Neuron (in vitro differentiated cells): ENCODE data around the gene ASB9.
"Not testable (repeated sequence)": the region's sequence is repeated elsewhere in the genome, so short reads cannot be mapped to it uniquely, and the experiment has no call there.

Source experiments
- H2AFZ ChIP-seq: one replicate; pipeline ENCODE4 v1.6.1; 2013; ENCODE audit warnings: low read depth, mild to moderate bottlenecking, inconsistent platforms, low read length, moderate library complexity
- H3K27me3 ChIP-seq: one replicate; pipeline ENCODE4 v1.6.1; 2013; ENCODE audit warnings: low read length; ENCODE audit not compliant: insufficient read depth
- H3K36me3 ChIP-seq: one replicate; pipeline ENCODE4 v1.6.1; 2013; ENCODE audit warnings: low read length; ENCODE audit not compliant: insufficient read depth
- H3K4me1 ChIP-seq: one replicate; pipeline ENCODE4 v1.6.1; 2013; ENCODE audit warnings: low read length; ENCODE audit not compliant: insufficient read depth
- H3K4me3 ChIP-seq: 2 replicates; pipeline ENCODE4 v1.5.1; 2013; ENCODE audit warnings: mild to moderate bottlenecking, low read length, moderate library complexity
- H3K9me3 ChIP-seq: one replicate; pipeline ENCODE4 v1.6.1; 2013; ENCODE audit warnings: low read length

ASB9 gene

GRCh38 chrX:15269618-15270521, at the start of gene ASB9:
Gene ASB9, minus strand, starts transcription at chrX:15270083. Its CDS starts 209 bp downstream, at chrX:15269874.
- peaks cover 5% of the 10 kb centered on the region for H3K27me3 ChIP-seq
- H3K36me3 ChIP-seq, result no peaks in the 10 kb centered on the region
- H2AFZ ChIP-seq, result no peak within 1 kb of the TSS
- H3K4me3 ChIP-seq, result no peak within 1 kb of the TSS
- peaks cover 2% of the 10 kb centered on the region for H3K9me3 ChIP-seq
- H3K4me1 ChIP-seq, result no peaks in the 10 kb centered on the region

GRCh38 chrX:15319075-15319474, 49.2 kb upstream of the ASB9 start:
- no peak overlapping the region for H3K4me3 ChIP-seq
- H3K4me1 ChIP-seq, result no peaks in the 10 kb centered on the region
- peaks cover 7% of the 10 kb centered on the region for H3K36me3 ChIP-seq
- no peaks in the 10 kb centered on the region for H3K9me3 ChIP-seq
- H3K27me3 ChIP-seq, result peaks cover 2% of the 10 kb centered on the region
- H2AFZ ChIP-seq, result no peak overlapping the region

DNA sequence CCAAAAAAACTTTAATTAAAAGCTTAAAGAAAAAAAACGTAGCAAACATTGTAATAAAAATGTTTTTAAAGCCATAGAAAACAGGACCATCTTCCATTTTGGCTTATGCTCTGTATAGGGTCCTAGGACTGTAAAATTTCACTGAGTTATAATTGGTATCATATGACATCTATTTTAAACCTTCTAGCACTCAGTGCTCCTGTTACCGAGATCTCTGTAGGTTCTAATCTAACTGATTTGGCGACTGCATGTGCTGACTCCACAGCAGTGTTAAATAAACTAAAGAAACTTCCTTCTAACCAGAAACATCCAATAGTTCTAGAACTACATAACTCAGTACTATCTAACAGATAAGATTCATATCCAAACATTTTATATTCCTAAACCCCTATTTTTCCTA, 45.6 kb upstream of the ASB9 start, which contains the start of gene ASB11:
ASB11 (minus strand) TSS at position 132 of the 400 bp plus-strand sequence; CDS start at position 97, 35 bp downstream.
- H2AFZ ChIP-seq, result no peak within 1 kb of the TSS
- H3K27me3 ChIP-seq, result no peaks in the 10 kb centered on the region
- H3K4me1 ChIP-seq, result no peaks in the 10 kb centered on the region
- H3K4me3 ChIP-seq, result no peak within 1 kb of the TSS
- H3K9me3 ChIP-seq, result no peaks in the 10 kb centered on the region
- H3K36me3 ChIP-seq, result no peaks in the 10 kb centered on the region

GRCh38 chrX:15314472-15314871, 44.6 kb upstream of the ASB9 start:
- Histone ChIP-seq H3K9me3 (no peaks in the 10 kb centered on the region), H3K4me3 (no peak overlapping the region), H2AFZ (no peak overlapping the region), H3K27me3 (no peaks in the 10 kb centered on the region), H3K4me1 (no peaks in the 10 kb centered on the region), H3K36me3 (no peaks in the 10 kb centered on the region)

- H2AFZ ChIP-seq, result no peak overlapping the region
- H3K36me3 ChIP-seq, result no peaks in the 10 kb centered on the region
- H3K4me1 ChIP-seq, result no peaks in the 10 kb centered on the region
Measured at GRCh38 chrX:15311119-15311518, 41.2 kb upstream of the ASB9 start.

DNA sequence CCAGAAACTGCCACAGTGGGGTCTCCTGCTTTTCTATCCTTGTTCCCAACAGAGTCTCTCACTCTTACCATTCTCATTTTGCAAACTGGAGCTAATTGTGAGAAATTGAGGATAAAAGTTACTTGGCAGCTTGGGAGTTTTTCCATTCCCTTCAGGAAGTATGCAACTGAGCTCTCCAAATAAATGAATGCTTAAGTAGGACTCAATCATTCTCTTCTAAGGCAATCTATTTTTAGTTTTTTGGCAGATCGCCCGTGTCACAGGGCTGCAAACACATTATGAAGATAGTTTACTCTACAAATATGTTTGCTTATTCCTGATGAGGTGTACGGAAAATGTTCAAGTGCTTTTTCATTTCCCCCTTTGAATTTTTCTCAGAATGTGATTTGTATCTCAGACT, 40.2 kb upstream of the ASB9 start:
- Histone ChIP-seq H3K36me3 (no peaks in the 10 kb centered on the region), H3K9me3 (peaks cover 4% of the 10 kb centered on the region), H3K4me1 (no peaks in the 10 kb centered on the region), H2AFZ (no peak overlapping the region), H3K4me3 (no peak overlapping the region), H3K27me3 (peaks cover 2% of the 10 kb centered on the region)

More at GRCh38 chrX:15311119-15311518, 41.2 kb upstream of the ASB9 start:
- Histone ChIP-seq H3K27me3 (peaks cover 2% of the 10 kb centered on the region), H3K4me3 (no peak overlapping the region), H3K9me3 (peaks cover 4% of the 10 kb centered on the region)

GRCh38 chrX:15305899-15306298, 36.0 kb upstream of the ASB9 start:
- H3K4me3 ChIP-seq, H3K9me3 ChIP-seq, H2AFZ ChIP-seq, H3K4me1 ChIP-seq, H3K36me3 ChIP-seq: not testable (repeated sequence)
- H3K27me3 ChIP-seq, result peaks cover 11% of the 10 kb centered on the region

GRCh38 chrX:15301924-15302323, 32.0 kb upstream of the ASB9 start:
- Histone ChIP-seq H3K4me3 (no peak overlapping the region), H3K9me3 (no peaks in the 10 kb centered on the region), H2AFZ (no peak overlapping the region), H3K36me3 (no peaks in the 10 kb centered on the region), H3K27me3 (peaks cover 9% of the 10 kb centered on the region), H3K4me1 (no peaks in the 10 kb centered on the region)

GRCh38 chrX:15299941-15300851, 30.3 kb upstream of the ASB9 start:
- Histone ChIP-seq H3K27me3 (peaks cover 9% of the 10 kb centered on the region), H2AFZ (no peak overlapping the region), H3K9me3 (no peaks in the 10 kb centered on the region), H3K4me1 (no peaks in the 10 kb centered on the region), H3K4me3 (no peak overlapping the region), H3K36me3 (no peaks in the 10 kb centered on the region)

DNA sequence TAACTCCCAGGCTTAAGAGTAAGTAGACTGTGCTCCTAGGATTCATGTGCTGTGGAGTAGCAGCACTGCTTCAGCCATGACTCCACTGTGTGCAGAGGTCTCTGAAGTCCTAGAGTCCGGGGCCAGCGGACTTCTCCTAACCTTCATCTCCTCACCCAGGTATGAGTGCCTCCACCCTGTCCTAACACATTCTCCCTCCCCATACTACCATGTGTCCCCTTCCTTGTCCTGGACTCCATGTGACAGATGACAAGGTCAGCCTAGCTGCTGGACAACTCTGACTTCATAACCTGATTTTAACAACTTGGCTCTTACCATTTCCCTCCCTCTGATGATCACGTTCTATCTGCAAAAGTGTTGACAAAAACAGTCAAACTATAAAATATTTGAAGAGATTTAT, 28.9 kb upstream of the ASB9 start:
- Histone ChIP-seq H3K36me3 (no peaks in the 10 kb centered on the region), H2AFZ (no peak overlapping the region), H3K27me3 (peaks cover 9% of the 10 kb centered on the region), H3K9me3 (no peaks in the 10 kb centered on the region), H3K4me3 (no peak overlapping the region), H3K4me1 (no peaks in the 10 kb centered on the region)

GRCh38 chrX:15298201-15298600, 28.3 kb upstream of the ASB9 start:
- Histone ChIP-seq H3K36me3 (no peaks in the 10 kb centered on the region), H3K9me3 (no peaks in the 10 kb centered on the region), H2AFZ (no peak overlapping the region), H3K4me3 (no peak overlapping the region), H3K4me1 (no peaks in the 10 kb centered on the region), H3K27me3 (peaks cover 9% of the 10 kb centered on the region)

DNA sequence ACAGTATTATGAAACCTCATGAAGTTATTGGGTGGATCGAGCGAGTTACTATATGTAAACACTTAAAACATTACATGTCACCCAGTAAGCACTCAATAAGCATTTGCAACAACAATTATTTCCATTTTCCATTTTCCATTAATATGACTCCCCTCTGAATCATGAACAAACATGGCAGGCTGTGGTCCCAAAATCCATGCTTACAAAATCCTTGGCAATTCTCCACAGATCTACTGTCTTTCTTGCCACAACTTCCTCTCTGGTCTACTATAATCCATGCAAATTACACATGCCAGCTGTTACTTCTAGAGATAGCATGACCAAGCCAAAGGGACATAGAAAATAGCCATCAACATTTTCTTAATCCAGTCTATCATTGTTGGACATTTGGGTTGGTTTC, 23.6 kb upstream of the ASB9 start:
- Histone ChIP-seq H3K27me3 (peaks cover 8% of the 10 kb centered on the region), H3K4me3 (no peak overlapping the region), H3K9me3 (no peaks in the 10 kb centered on the region), H3K36me3 (no peaks in the 10 kb centered on the region), H2AFZ (no peak overlapping the region), H3K4me1 (no peaks in the 10 kb centered on the region)

DNA sequence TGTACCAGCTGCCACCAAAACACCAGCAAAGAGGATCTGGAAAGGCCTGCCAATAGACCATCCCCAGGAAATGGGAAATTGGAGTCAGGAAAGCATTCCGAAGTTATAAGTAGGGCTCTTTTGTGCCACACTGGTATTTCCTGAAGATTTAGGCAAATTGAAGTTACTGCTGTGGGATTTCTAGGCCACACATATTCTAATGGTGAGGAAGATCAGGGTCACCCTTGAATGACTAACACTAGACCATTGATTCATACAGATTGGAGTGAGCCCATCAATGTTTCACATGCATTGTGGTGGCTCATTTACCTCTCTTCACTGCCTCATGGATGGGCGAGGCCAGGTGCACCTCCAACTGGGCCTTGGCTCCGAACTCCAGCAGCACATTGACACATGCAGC, 23.0 kb upstream of the ASB9 start:
- Histone ChIP-seq H3K4me1 (no peaks in the 10 kb centered on the region), H3K4me3 (no peak overlapping the region), H3K36me3 (no peaks in the 10 kb centered on the region), H3K9me3 (no peaks in the 10 kb centered on the region), H2AFZ (no peak overlapping the region), H3K27me3 (peaks cover 8% of the 10 kb centered on the region)
